HG02943 (cell line): ENCODE results near the gene EXD3.

ENCODE experiments used
- ATAC-seq: cut with Tn5 transposase; IDR thresholded peaks from one replicate; pipeline ENCODE4 v1.9.1; 2021; ENCODE audit warnings: mild to moderate bottlenecking, low read depth, moderate library complexity; ENCODE audit not compliant: unreplicated experiment

The EXD3 gene

GRCh38 chr9:137320555-137321384 lies 102.2 kb downstream of the EXD3 start:
- ATAC-seq = no peak

DNA sequence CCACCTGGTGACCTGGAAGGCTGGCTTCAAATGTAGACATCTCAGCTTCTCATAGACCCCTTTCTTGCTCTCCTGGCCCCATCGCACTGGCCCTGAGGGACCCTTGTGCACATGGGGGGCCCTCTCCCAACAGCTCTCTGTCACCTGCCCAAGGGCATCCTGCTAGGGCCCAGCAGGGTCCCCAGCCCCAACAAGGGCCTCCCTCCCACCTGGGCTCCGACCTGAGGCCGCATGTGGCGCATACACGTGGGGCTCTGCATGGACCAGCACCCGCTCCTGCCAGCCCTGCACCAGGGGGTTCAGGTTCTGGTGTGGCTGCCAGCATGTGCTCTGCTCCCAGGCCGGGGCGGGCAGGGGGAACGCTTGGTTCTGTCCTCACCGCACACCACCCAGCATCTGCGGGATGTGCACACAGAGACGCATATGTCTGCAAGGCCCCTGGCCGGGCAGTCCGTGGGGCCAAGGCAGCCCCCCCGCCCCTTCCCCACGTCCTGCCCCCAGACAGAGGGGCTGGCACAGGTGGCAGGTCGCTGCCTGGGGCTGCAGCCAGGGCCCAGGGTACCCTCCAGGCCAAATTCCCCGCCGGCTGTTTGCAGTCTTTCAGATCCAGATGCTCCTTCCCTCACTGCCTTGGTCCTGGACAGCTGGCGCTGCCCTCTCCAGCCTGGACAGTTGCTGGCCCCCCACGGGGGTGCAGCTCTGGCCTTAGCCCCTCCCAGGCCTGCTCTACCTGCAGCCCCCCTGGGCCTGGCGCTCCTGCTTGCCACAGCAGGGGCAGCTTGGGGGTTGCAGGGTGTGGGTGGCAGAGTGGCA lies 103.0 kb downstream of the EXD3 start:
- ATAC-seq = no peak

DNA sequence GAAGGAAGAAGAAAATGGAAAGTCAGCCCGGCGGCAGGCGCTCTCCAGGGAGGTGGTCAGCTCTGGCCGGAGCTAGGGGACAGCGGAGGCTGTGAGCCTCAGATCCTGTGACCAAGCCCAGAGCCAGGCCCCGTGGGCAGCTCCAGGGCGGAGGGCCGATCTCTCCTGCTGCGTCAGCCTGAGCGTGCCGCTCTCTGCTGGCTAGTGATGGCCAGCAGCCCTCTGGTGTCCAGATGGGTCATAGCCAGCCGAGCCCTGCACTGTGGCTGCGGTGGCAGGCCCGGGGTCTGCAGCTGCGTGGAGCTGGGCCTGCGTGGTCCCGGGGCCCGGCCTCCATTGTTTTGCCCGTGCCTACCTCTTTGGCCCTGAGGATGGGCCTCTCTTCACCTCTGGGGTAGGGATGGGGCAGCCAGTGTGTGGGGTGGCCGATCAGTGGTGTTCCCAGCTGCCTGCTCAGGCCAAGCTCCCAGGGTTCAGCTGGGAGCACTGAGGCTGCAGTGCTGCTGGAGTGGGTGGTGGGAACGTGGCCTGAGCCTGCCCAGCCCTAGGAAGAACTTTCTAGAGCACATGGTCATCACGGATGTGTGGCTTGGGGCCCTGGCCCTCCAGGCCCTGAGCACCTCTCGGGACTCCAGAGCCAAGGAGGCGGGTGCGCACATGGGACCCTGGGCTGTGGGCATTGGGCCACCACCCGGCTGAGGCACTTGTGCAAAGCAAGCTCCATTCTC lies 103.8 kb downstream of the EXD3 start:
- ATAC-seq = no peak

DNA sequence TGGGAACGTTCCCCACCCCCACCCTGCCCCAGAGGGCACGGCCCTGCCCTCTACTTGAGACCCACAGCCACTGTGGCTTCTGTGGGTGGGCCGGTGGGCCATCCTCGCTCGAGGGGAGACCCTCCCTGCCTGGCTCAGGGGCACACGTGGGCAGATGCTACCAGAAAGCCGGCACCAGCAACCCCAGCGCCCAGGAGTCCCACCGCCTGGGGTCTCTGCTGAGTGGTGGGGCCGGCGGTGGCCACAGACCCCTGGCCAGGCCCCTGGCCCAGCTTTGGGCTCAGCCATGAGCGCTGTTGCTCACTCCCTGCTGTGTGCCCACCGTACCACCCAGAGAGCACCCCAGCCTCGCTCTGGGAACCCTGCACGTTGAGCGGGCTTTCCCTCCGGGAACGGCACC lies 104.4 kb downstream of the EXD3 start:
- no peak for ATAC-seq

- ATAC-seq = no peak
These were observed 105.0 kb downstream of the EXD3 start for GRCh38 chr9:137317718-137318511.

GRCh38 chr9:137317021-137317717 lies 105.8 kb downstream of the EXD3 start:
- ATAC-seq = no peak

- ATAC-seq = no peak
These were observed 106.7 kb downstream of the EXD3 start for GRCh38 chr9:137316012-137316981.

GRCh38 chr9:137315581-137316011 lies 107.4 kb downstream of the EXD3 start:
- no peak for ATAC-seq

- ATAC-seq = no peak
These were observed 108.1 kb downstream of the EXD3 start for GRCh38 chr9:137314561-137315560.

DNA sequence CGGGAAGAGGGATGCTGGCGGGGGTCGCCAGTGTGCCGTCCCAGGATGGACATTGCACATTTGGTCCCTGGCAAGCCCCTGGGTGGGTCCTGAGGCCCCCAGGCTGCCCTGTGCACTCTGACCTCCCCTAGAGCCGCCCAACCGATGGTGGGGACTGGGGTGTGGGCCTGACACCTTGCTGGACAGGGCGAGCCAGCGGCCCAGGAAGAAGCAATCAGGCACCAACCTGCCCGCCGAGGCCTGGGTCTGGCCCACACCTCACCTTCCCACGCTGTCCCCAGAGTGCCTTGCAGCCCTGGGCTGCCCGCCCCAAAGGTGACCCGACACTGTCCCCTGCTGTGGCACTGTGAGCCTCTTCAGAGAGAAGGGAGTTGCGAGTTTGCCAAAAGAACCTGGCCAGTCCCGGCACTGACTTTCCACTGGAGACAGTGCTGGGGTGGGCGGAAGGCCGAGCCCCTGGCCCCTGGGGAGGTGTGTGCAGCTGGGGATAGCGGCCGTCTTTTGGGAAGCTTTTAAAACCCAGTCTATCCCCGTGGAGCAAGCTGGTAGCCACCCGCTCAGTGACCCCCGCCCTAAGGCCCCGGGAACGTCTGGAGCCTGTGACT lies 108.9 kb downstream of the EXD3 start:
- no peak for ATAC-seq

GRCh38 chr9:137313326-137313936 lies 109.5 kb downstream of the EXD3 start:
- no peak for ATAC-seq

DNA sequence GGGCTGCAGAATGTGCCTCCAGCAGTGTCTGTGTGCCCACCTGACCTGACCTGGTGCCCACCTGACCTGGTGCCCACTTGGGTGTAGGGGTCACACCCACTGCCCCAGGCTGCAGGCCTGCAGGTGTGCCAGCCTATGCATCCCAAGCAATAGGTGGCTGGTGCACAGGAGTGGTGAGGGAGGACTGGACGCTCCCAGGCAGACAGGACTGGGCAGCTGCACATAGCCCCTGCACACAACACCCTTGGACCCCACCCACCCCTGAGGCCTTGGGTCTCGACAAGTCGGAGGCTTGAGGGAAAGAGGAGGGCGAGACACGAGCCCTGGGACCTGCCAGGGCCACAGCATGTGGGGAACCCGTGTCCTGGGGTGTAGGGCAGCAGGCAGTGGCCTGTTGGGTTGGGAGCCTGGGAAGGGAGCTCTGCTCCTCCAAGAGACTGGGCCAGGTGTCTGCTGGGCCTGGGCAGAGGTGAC lies 110.1 kb downstream of the EXD3 start:
- no peak for ATAC-seq

GRCh38 chr9:137311986-137312851 lies 110.7 kb downstream of the EXD3 start:
- ATAC-seq = no peak

DNA sequence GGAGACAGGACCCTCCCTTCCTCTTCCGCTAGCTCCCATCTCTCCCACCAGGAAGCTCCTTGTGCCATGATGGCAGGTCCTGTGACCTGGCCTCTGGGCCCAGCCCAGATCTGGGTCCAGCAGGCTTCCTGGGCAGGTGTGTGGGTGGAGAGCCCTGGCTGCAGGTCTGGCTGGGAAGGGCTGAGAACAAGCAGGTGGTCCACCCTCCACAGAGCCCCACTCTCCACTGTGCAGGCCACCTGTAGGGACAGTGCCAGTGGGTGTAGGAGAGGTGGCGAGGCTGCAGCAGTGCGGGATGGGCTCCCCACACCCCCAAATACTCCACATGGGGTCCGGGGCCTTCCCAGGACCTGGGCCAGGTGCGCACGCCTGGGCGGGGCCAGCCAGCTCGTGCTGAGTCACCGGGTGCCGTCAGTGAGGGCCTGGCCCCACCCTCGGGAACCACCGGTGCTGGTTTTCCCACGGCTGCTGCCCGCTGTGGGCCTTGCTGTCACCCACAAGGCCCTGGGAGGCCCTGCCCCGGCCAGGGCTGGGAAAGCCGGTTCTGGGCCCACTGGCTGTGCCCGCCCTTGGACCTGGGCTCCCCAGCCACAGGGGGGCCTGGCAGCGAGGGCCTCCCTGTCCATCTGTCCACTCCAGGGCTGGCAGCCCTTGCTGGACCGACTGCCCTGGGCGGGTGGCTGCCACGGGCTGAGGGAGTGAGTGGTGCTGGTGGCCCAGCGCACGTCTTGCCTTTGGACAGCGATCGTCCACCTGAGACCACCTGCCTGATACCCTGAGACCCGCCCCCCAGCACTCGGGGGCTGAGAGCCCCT lies 111.6 kb downstream of the EXD3 start:
- no peak for ATAC-seq
